ENCODE measurements around the gene OGFOD2. TPM values are rescaled to one million over a fixed set of nuclear protein-coding genes. Genes with fewer than 3 reads are reported as not detected.
"Not testable (repeated sequence)": the region's sequence is repeated elsewhere in the genome, so short reads cannot be mapped to it uniquely, and the experiment has no call there.

Gene OGFOD2
- total RNA-seq, 1 experiment from 2014 or later = 35.6 TPM

DNA sequence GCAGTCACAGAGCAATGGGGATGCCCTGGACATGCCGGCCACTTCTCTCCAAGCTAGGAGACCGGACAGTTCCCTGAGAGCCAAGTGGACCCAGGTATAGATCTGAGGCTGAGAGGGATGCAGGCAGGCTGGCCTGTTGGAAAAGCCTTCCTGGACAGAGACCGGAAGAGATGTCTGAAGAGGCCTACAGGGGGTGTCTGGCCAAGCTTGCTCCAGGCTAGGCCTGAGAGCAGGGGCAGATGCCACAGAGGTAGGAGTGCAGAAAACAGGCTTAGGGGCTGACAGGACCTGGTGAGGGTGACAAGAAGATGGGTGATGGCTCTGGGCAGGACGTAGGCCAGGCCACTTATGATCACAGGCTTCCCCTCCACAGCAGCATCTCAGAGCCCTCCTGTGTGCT is 35.6 kb downstream of the OGFOD2 start:
- Histone ChIP-seq H3K4me1 (ENCODE audit: insufficient read depth, low read length) (no peaks in the 10 kb centered on the region), H3K4me3 (ENCODE audit: low read length) (no peak overlapping the region), H3K27me3 (ENCODE audit: low read length) (no peaks in the 10 kb centered on the region), H3K9ac (ENCODE audit: low read length) (no peak overlapping the region), H3K27ac (ENCODE audit: low read length) (no peak overlapping the region), H4K20me1 (ENCODE audit: low read length) (no peaks in the 10 kb centered on the region), H3K9me3 (ENCODE audit: low read length) (no peaks in the 10 kb centered on the region), H3F3A (ENCODE audit: low read length, unreplicated experiment) (no peaks in the 10 kb centered on the region), H3K36me3 (ENCODE audit: low read depth, low read length) (no peaks in the 10 kb centered on the region), H2AFZ (ENCODE audit: low read length) (no peak overlapping the region), H3K79me2 (ENCODE audit: low read length) (no peaks in the 10 kb centered on the region), H3K9me2 (replicated peaks; ENCODE audit: low read length) (no peaks in the 10 kb centered on the region), H3K4me2 (ENCODE audit: low read length) (no peak overlapping the region)
- DNase-seq (no peak), ATAC-seq (no peak)
- CTCF ChIA-PET = no interaction called here
- TF ChIP-seq EZH2phosphoT487 (IDR thresholded peaks at IDR 0.05; ENCODE audit: borderline replicate concordance, low read length) (no peak), EZH2 (IDR thresholded peaks at IDR 0.05; ENCODE audit: low read length, unreplicated experiment) (no peak)
- TF ChIP-seq, protein P1, sequence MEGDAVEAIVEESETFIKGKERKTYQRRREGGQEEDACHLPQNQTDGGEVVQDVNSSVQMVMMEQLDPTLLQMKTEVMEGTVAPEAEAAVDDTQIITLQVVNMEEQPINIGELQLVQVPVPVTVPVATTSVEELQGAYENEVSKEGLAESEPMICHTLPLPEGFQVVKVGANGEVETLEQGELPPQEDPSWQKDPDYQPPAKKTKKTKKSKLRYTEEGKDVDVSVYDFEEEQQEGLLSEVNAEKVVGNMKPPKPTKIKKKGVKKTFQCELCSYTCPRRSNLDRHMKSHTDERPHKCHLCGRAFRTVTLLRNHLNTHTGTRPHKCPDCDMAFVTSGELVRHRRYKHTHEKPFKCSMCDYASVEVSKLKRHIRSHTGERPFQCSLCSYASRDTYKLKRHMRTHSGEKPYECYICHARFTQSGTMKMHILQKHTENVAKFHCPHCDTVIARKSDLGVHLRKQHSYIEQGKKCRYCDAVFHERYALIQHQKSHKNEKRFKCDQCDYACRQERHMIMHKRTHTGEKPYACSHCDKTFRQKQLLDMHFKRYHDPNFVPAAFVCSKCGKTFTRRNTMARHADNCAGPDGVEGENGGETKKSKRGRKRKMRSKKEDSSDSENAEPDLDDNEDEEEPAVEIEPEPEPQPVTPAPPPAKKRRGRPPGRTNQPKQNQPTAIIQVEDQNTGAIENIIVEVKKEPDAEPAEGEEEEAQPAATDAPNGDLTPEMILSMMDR (conservative IDR thresholded peaks at IDR 0.05; ENCODE audit: low read depth, low read length) = no peak
- BruUV-seq (replicated peaks) = no TSS peak
- intact Hi-C loops (cut with micrococcal nuclease) = no loop called here
- POLR2A ChIA-PET (ENCODE audit: unreplicated experiment) = no interaction called here

DNA sequence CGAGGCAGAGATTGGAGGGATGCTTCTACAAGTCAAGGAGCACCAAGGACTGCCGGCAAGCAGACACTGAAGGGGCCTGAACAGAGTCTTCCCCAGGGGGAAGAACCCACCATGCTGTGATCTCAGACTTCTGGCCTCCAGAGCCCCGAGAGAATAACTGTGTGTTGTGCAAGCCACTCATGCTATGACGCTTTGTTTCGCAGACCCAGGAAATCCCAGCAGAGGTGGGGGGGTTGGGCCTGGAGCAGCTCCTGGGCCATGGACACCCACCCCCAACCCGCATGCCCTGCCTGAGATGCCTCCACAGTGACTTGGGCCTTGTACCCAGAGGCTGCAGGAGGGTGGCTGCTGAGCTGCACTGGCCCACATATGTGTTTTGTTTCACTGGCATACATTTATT is 36.7 kb downstream of the OGFOD2 start:
- intact Hi-C loops (cut with micrococcal nuclease) = no loop called here
- Histone ChIP-seq H3K79me2 (ENCODE audit: low read length) (no peaks in the 10 kb centered on the region), H3K4me2 (ENCODE audit: low read length) (no peak overlapping the region), H3F3A (ENCODE audit: low read length, unreplicated experiment) (no peaks in the 10 kb centered on the region), H2AFZ (ENCODE audit: low read length) (no peak overlapping the region), H3K27me3 (ENCODE audit: low read length) (no peaks in the 10 kb centered on the region), H4K20me1 (ENCODE audit: low read length) (no peaks in the 10 kb centered on the region), H3K9me3 (ENCODE audit: low read length) (no peaks in the 10 kb centered on the region), H3K4me1 (ENCODE audit: insufficient read depth, low read length) (no peaks in the 10 kb centered on the region), H3K9ac (ENCODE audit: low read length) (no peak overlapping the region), H3K36me3 (ENCODE audit: low read depth, low read length) (no peaks in the 10 kb centered on the region), H3K9me2 (replicated peaks; ENCODE audit: low read length) (no peaks in the 10 kb centered on the region), H3K27ac (ENCODE audit: low read length) (no peak overlapping the region), H3K4me3 (ENCODE audit: low read length) (no peak overlapping the region)
- POLR2A ChIA-PET (ENCODE audit: unreplicated experiment) = no interaction called here
- no TSS peak for BruUV-seq (replicated peaks)
- ATAC-seq (no peak), DNase-seq (no peak)
- CTCF ChIA-PET = no interaction called here
- TF ChIP-seq EZH2 (IDR thresholded peaks at IDR 0.05; ENCODE audit: low read length, unreplicated experiment) (no peak), EZH2phosphoT487 (IDR thresholded peaks at IDR 0.05; ENCODE audit: borderline replicate concordance, low read length) (no peak)
- TF ChIP-seq, protein P1 (conservative IDR thresholded peaks at IDR 0.05; ENCODE audit: low read depth, low read length) = no peak

DNA sequence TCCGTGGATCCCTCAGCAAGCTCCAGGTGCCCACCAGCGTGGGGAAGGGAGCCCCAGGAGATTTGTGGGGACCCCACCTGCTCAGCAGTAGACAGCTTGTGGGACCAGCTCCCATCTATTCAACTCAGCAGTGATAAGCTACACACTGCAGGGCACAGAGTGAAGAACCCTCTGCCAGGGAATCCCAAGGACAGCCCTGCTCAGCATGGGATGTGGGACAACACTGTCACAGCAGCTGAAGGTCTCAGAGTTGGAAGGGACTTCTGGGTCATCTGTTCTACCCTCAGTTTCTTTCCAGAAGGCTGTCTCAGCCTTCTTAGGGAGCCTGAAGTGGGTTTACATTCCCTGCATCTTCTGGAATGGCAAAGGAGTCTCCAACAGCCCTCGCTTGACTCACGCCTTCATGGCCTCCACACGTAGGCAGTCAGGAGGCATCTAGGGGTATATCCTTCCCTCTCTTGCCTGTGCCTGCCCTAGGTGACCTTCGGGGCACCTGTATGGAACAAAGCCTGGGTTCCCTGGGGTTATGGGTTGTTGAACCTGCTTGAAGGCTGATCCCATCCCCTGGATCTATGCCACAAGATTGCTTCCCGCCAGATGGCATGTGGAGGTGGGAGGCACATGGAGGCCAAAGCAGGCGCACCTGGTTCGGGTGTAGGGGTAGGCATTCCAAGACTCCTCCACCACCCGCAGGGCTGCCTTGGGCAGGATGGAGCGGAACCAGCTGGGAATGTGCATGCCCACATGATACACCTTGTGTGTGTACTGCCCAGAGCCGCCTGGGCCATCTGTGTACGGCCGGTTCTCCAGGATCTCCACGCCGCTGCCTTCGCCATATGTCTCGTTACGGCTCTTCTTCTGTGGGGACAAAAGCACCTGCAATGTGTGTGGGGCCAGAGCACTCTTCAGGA is 38.4 kb downstream of the OGFOD2 start:
- Histone ChIP-seq H3K9ac (ENCODE audit: low read length) (no peak overlapping the region), H3F3A (ENCODE audit: low read length, unreplicated experiment) (no peaks in the 10 kb centered on the region), H3K36me3 (ENCODE audit: low read depth, low read length) (no peaks in the 10 kb centered on the region), H3K27ac (ENCODE audit: low read length) (no peak overlapping the region), H3K9me2 (replicated peaks; ENCODE audit: low read length) (no peaks in the 10 kb centered on the region), H4K20me1 (ENCODE audit: low read length) (no peaks in the 10 kb centered on the region), H3K9me3 (ENCODE audit: low read length) (no peaks in the 10 kb centered on the region), H3K4me2 (ENCODE audit: low read length) (no peak overlapping the region), H2AFZ (ENCODE audit: low read length) (no peak overlapping the region), H3K79me2 (ENCODE audit: low read length) (no peaks in the 10 kb centered on the region), H3K4me3 (ENCODE audit: low read length) (no peak overlapping the region), H3K27me3 (ENCODE audit: low read length) (no peaks in the 10 kb centered on the region), H3K4me1 (ENCODE audit: insufficient read depth, low read length) (no peaks in the 10 kb centered on the region)
- TF ChIP-seq EZH2phosphoT487 (IDR thresholded peaks at IDR 0.05; ENCODE audit: borderline replicate concordance, low read length) (no peak), EZH2 (IDR thresholded peaks at IDR 0.05; ENCODE audit: low read length, unreplicated experiment) (no peak)
- CTCF ChIA-PET = no interaction called here
- POLR2A ChIA-PET (ENCODE audit: unreplicated experiment) = no interaction called here
- BruUV-seq (replicated peaks) = no TSS peak
- DNase-seq (no peak), ATAC-seq (no peak)
- intact Hi-C loops (cut with micrococcal nuclease) = no loop called here

DNA sequence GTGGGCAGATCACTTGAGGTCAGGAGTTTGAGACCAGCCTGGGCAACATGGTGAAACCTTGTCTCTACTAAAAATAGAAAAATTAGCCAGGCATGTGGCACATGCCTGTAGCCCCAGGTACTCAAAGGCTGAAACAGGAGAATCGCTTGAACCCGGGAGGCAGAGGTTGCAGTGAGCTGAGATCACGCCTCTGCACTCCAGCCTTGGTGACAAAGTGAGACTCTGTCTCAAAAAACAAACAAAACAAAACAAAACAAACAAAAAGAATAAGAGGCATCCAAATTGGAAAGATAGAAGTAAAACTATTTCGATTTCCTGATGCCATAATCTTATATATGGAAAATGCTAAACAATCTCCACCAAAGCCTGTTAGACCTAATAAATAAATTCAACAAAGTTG is 39.4 kb downstream of the OGFOD2 start:
- H3K4me2 ChIP-seq (ENCODE audit: low read length); H3K27me3 ChIP-seq (ENCODE audit: low read length); POLR2A ChIA-PET (ENCODE audit: unreplicated experiment); H3K36me3 ChIP-seq (ENCODE audit: low read depth, low read length); H3K9me2 ChIP-seq (replicated peaks; ENCODE audit: low read length); H3K4me1 ChIP-seq (ENCODE audit: insufficient read depth, low read length); intact Hi-C loops (cut with micrococcal nuclease); H3K9ac ChIP-seq (ENCODE audit: low read length); DNase-seq; H3K27ac ChIP-seq (ENCODE audit: low read length); H2AFZ ChIP-seq (ENCODE audit: low read length); H3F3A ChIP-seq (ENCODE audit: low read length, unreplicated experiment); H3K9me3 ChIP-seq (ENCODE audit: low read length); H3K4me3 ChIP-seq (ENCODE audit: low read length); BruUV-seq (replicated peaks); H3K79me2 ChIP-seq (ENCODE audit: low read length); ATAC-seq; CTCF ChIA-PET; H4K20me1 ChIP-seq (ENCODE audit: low read length): not testable (repeated sequence)
